Tibial nerve (tissue), 3 donors: ENCODE results near the gene SFXN5.

Source experiments
- CTCF ChIP-seq, 5 experiments: fragments of 200-600 bp in 3 of 5; fragments of 450-650 bp in 2 of 5; sonication (generic) in 3 of 5; IDR thresholded peaks; one replicate each; pipeline ENCODE4 v1.5.1; 2016 to 2019; ENCODE audit warnings: antibody characterized with exemption in 5 of 5, mild to moderate bottlenecking in 3 of 5, moderate library complexity in 2 of 5
- POLR2A ChIP-seq, 2 donors: fragments of 450-650 bp; IDR thresholded peaks; one replicate each; pipeline ENCODE4 v1.6.1; 2017; ENCODE audit warnings: antibody characterized with exemption in 2 of 2, mild to moderate bottlenecking in 2 of 2, moderate library complexity in 2 of 2

DNA sequence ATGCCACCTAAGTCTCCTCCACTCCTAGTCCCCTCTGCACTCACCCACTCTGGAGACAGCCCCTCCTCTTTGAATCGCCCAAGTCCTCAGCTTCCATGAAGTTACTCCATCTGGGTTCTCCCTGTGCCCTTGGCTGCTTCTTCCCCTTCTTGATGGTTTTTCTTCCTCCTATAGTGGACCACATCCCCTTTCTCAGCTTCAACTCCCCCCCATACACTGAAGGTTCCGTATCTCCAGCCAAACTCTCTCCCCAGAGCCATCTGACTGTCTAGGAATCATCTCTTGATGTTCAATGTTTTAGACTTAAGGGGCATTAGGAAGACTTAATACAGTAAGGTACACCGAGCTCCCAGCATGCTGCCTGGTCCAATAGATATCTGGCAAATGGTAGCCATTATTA lies 114.6 kb downstream of the SFXN5 start:
- TF ChIP-seq POLR2A (IDR thresholded peaks at IDR 0.05) = no peak
- no peak for TF ChIP-seq CTCF (IDR thresholded peaks at IDR 0.05)
